Transverse colon (tissue), 4 donors: ENCODE results near the gene PPDPF.

Source experiments
- CTCF ChIP-seq, 5 experiments: fragments of 200-600 bp in 3 of 5; fragments of 450-650 bp in 2 of 5; sonication (generic) in 3 of 5; IDR thresholded peaks; 1 replicate in 2 of 5; 2 replicates in 3 of 5; pipeline ENCODE4 v1.5.1; 2016 to 2017; ENCODE audit warnings: antibody characterized with exemption in 5 of 5, inconsistent platforms in 3 of 5, mild to moderate bottlenecking in 2 of 5, moderate library complexity in 1 of 5
- EP300 ChIP-seq: sonication (generic); formaldehyde crosslinking; IDR thresholded peaks from one replicate; pipeline ENCODE4 v1.6.1; 2017; ENCODE audit warnings: antibody characterized with exemption, low read depth
- POLR2A ChIP-seq: fragments of 450-650 bp; IDR thresholded peaks from one replicate; pipeline ENCODE4 v1.6.1; 2016; ENCODE audit warnings: antibody characterized with exemption, mild to moderate bottlenecking, moderate library complexity
- POLR2AphosphoS5 ChIP-seq, 3 donors: sonication (generic); formaldehyde crosslinking; IDR thresholded peaks; one replicate each; pipeline ENCODE4 v1.6.1; 2016; ENCODE audit warnings: antibody characterized with exemption in 3 of 3

- TF ChIP-seq CTCF (IDR thresholded peaks at IDR 0.05) (no peak), EP300 (no peak), POLR2AphosphoS5 (IDR thresholded peaks at IDR 0.05) (no peak), POLR2A (no peak)
Observed at GRCh38 chr20:63518946-63519667, 1.5 kb upstream of the PPDPF start.
